Prostate gland (tissue), 2 donors: Measurements from ENCODE around the gene R3HDM2. TPM values are rescaled to one million over a fixed set of nuclear protein-coding genes. Genes with fewer than 3 reads are reported as not detected.
"Not testable (repeated sequence)": the region's sequence is repeated elsewhere in the genome, so short reads cannot be mapped to it uniquely, and the experiment has no call there.

Experiments
- DNase-seq: peaks from one replicate; pipeline ENCODE4 v3.0.0-alpha.2; 2019; ENCODE audit warnings: low spot score
- H3K27ac ChIP-seq, 2 donors: fragments of 200-600 bp; sonication (generic); 2 replicates each; pipeline ENCODE4 v1.5.1; 2017 to 2019
- H3K27me3 ChIP-seq: fragments of 200-600 bp; sonication (generic); replicated peaks from 2 replicates; pipeline ENCODE4 v1.5.1; 2019; ENCODE audit not compliant: insufficient read depth
- H3K36me3 ChIP-seq, 2 donors: fragments of 200-600 bp; sonication (generic); 1 replicate in 1 of 2; 2 replicates in 1 of 2; pipeline versions ENCODE4 v1.5.1 to v1.8.1; 2017 to 2019
- H3K4me1 ChIP-seq: fragments of 200-600 bp; sonication (generic); replicated peaks from 2 replicates; pipeline ENCODE4 v1.5.1; 2019
- H3K4me3 ChIP-seq, 2 donors: fragments of 200-600 bp; sonication (generic); 2 replicates each; pipeline ENCODE4 v1.5.1; 2017 to 2019
- H3K9me3 ChIP-seq: fragments of 200-600 bp; sonication (generic); 2 replicates; pipeline ENCODE4 v1.5.1; 2017
- POLR2A ChIP-seq: fragments of 450-650 bp; IDR thresholded peaks from one replicate; pipeline ENCODE4 v1.6.1; 2016; ENCODE audit warnings: antibody characterized with exemption, mild to moderate bottlenecking
- POLR2AphosphoS5 ChIP-seq: sonication (generic); formaldehyde crosslinking; IDR thresholded peaks from one replicate; pipeline ENCODE4 v1.6.1; 2017; ENCODE audit warnings: antibody characterized with exemption
- WGBS: methylation state at CpG from one replicate; pipeline ENCODE4 v1.1.5; 2018; 5-methylcytosine and 5-hydroxymethylcytosine counted together
- intact Hi-C: fragments of 100-400 bp; cut with DNase I; formaldehyde crosslinking; loops from one replicate; pipeline ENCODE4 v1.14.2; 2022
- total RNA-seq, 2 donors: library from RNA; depleted of rRNA; stranded (reverse); fragments of >200 nt; gene quantifications; one replicate each; pipeline ENCODE4 v1.1.0, GENCODE V29; 2016
- TF ChIP-seq, protein P1 (sequence below), 4 experiments: fragments of 200-600 bp in 2 of 4; fragments of 450-650 bp in 2 of 4; sonication (generic) in 2 of 4; IDR thresholded peaks; 1 replicate in 3 of 4; 2 replicates in 1 of 4; pipeline ENCODE4 v1.5.1; 2016 to 2019; ENCODE audit warnings: antibody characterized with exemption in 4 of 4, mild to moderate bottlenecking in 2 of 4, moderate library complexity in 2 of 4

Gene R3HDM2
- total RNA-seq, 2 donors from 2014 or later, result 38.7 to 80.9 TPM

DNA sequence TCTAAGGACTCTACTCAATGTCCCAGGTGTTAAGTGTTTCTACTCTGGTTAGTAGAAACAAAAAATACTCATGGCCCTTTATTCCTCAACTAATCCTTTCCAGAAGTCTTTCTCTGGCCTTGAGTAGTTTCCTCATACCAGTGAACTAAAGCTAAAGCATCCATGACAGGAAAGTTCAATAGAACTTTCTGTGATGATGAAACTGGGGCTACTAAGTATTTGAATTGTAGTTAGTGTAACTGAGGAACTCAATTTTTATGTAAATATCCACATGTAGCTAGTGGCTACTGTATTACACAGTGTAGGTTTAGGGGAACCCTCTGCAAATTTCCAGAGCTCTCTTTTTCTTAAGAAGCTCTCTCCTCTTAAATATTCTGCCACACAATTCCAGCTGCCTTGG, 63.7 kb downstream of the R3HDM2 start:
- no peak for DNase-seq
- Histone ChIP-seq H3K27me3 (no peaks in the 10 kb centered on the region), H3K9me3 (no peaks in the 10 kb centered on the region), H3K36me3 (no peaks in the 10 kb centered on the region), H3K4me3 (no peak overlapping the region), H3K27ac (no peak overlapping the region), H3K4me1 (no peaks in the 10 kb centered on the region)
- TF ChIP-seq POLR2AphosphoS5 (no peak), POLR2A (no peak)
- TF ChIP-seq, protein P1, sequence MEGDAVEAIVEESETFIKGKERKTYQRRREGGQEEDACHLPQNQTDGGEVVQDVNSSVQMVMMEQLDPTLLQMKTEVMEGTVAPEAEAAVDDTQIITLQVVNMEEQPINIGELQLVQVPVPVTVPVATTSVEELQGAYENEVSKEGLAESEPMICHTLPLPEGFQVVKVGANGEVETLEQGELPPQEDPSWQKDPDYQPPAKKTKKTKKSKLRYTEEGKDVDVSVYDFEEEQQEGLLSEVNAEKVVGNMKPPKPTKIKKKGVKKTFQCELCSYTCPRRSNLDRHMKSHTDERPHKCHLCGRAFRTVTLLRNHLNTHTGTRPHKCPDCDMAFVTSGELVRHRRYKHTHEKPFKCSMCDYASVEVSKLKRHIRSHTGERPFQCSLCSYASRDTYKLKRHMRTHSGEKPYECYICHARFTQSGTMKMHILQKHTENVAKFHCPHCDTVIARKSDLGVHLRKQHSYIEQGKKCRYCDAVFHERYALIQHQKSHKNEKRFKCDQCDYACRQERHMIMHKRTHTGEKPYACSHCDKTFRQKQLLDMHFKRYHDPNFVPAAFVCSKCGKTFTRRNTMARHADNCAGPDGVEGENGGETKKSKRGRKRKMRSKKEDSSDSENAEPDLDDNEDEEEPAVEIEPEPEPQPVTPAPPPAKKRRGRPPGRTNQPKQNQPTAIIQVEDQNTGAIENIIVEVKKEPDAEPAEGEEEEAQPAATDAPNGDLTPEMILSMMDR (IDR thresholded peaks at IDR 0.05), result no peak
- intact Hi-C loops, result no loop called here

DNA sequence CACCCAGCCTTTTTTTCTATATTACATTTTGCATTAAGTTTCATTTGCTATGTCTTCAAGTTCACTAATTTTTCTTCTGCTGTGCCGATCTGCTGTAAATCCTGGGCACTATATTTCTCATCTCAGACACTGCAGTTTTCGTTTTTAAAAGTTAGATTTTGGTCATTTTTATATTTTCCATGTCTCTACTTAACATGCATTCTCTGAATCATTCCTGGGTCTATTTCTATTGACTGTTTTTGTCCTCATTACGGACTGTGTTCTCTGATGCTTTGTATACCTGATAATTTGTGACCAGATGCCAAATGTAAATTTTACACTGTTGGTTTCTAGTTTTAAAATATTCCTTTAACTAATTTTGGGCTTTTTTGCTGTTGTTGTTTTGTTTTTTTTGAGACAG, 64.5 kb downstream of the R3HDM2 start:
- TF ChIP-seq POLR2A, result no peak
- TF ChIP-seq, protein P1 (IDR thresholded peaks at IDR 0.05), result no peak
- TF ChIP-seq POLR2AphosphoS5, result no peak
- Histone ChIP-seq H3K9me3 (no peaks in the 10 kb centered on the region), H3K36me3 (no peaks in the 10 kb centered on the region), H3K27ac (no peak overlapping the region), H3K4me3 (no peak overlapping the region), H3K4me1 (no peaks in the 10 kb centered on the region), H3K27me3 (no peaks in the 10 kb centered on the region)
- 97% methylated on average over 3 of the region's 3 CpGs for WGBS
- no peak for DNase-seq
- intact Hi-C loops, result no loop called here

GRCh38 chr12:57364156-57364555, 66.7 kb downstream of the R3HDM2 start:
- H3K4me3 ChIP-seq, H3K4me1 ChIP-seq, DNase-seq, H3K27me3 ChIP-seq, H3K9me3 ChIP-seq, H3K36me3 ChIP-seq, H3K27ac ChIP-seq, intact Hi-C loops: not testable (repeated sequence)
- 100% methylated on average over 5 of the region's 5 CpGs for WGBS

DNA sequence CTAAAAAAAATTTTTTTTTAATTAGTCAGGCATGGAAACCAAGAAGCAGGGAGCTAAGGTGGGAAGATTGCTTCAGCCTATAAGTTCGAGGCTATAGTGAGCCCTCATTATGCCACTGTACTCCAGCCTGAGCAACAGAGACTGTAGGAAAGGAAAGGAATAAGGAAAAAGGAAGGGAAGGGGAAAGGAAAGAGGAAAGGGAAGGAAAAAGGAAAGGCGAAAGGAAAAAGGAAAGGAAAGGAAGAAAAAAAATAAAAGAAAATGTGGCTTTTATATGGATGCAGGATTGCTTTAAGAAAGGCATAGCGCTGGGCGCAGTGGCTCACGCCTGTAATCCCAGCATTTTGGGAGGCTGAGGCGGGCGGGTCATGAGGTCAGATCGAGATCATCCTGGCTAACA, 70.4 kb downstream of the R3HDM2 start:
- TF ChIP-seq POLR2AphosphoS5, result no peak
- TF ChIP-seq, protein P1 (IDR thresholded peaks at IDR 0.05), result no peak
- Histone ChIP-seq H3K36me3 (no peaks in the 10 kb centered on the region), H3K4me3 (no peak overlapping the region), H3K4me1 (no peaks in the 10 kb centered on the region), H3K27me3 (no peaks in the 10 kb centered on the region), H3K9me3 (no peaks in the 10 kb centered on the region), H3K27ac (no peak overlapping the region)
- no peak for DNase-seq
- intact Hi-C loops, result no loop called here
- WGBS, result 94% methylated on average over 8 of the region's 8 CpGs

GRCh38 chr12:57358646-57359045, 72.2 kb downstream of the R3HDM2 start:
- TF ChIP-seq POLR2A (no peak), POLR2AphosphoS5 (no peak)
- Histone ChIP-seq H3K9me3 (no peaks in the 10 kb centered on the region), H3K27ac (no peak overlapping the region), H3K4me3 (no peak overlapping the region), H3K36me3 (no peaks in the 10 kb centered on the region), H3K4me1 (no peaks in the 10 kb centered on the region), H3K27me3 (no peaks in the 10 kb centered on the region)
- no peak for DNase-seq
- WGBS, result 95% methylated on average over 4 of the region's 4 CpGs
- intact Hi-C loops, result no loop called here

DNA sequence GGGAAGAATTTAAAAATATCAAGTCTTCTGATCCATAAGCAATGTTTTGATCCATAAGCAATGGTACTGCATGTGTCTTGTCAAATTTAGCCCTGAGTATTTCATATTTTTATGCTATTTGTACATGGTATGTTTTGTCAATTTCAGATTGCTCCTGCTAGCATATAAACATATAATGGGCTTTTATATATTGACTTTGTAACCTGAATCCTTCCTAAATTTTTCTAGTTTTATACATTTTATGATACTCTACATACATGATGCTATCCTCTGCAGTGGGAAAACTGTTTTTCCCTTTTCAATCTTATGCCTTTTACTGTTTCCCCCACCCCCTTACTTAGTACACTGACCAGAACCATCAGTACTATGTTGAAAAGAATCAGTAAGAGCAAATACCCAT, 75.1 kb downstream of the R3HDM2 start:
- H3K4me3 ChIP-seq, result no peak overlapping the region
- intact Hi-C loops, result no loop called here
- TF ChIP-seq, protein P1 (IDR thresholded peaks at IDR 0.05), result no peak
- TF ChIP-seq POLR2AphosphoS5 (no peak), POLR2A (no peak)

More for the DNA sequence above, 75.1 kb downstream of the R3HDM2 start:
- Histone ChIP-seq H3K36me3 (no peaks in the 10 kb centered on the region), H3K9me3 (no peaks in the 10 kb centered on the region), H3K27me3 (no peaks in the 10 kb centered on the region), H3K4me1 (no peaks in the 10 kb centered on the region), H3K27ac (no peak overlapping the region)
- DNase-seq, result no peak
